Keratinocyte (primary cell): ENCODE results near the gene SMTN. TPM values are rescaled to one million over a fixed set of nuclear protein-coding genes. Genes with fewer than 3 reads are reported as not detected.

Experiments used
- DNase-seq: peaks from one replicate; pipeline ENCODE4 v3.0.0-alpha.2; 2011; ENCODE audit warnings: low read depth, missing footprints, low spot score
- FAIRE-seq: peaks from 2 replicates; lab custom pipeline; 2011; peaks lifted over from hg19 to GRCh38; lab: Jason Lieb, UNC
- H2AFZ ChIP-seq: 2 replicates; pipeline ENCODE4 v1.6.0; 2012; ENCODE audit warnings: low read length, control low read depth, inconsistent platforms; ENCODE audit not compliant: control insufficient read depth
- H3K27ac ChIP-seq: 2 replicates; pipeline ENCODE4 v1.5.1; 2011; ENCODE audit warnings: low read length; ENCODE audit not compliant: control insufficient read depth, insufficient read depth
- H3K27me3 ChIP-seq: 3 replicates; pipeline ENCODE4 v1.6.0; 2011; ENCODE audit warnings: low read length; ENCODE audit not compliant: control insufficient read depth, insufficient read depth; ENCODE audit errors: extremely low read depth
- H3K36me3 ChIP-seq, 2 experiments: 2 replicates in 1 of 2; 3 replicates in 1 of 2; pipeline ENCODE4 v1.5.1; 2011; ENCODE audit warnings: low read length in 2 of 2, mild to moderate bottlenecking in 1 of 2; ENCODE audit not compliant: control insufficient read depth in 2 of 2, insufficient read depth in 2 of 2; ENCODE audit errors: extremely low read depth in 1 of 2
- H3K4me1 ChIP-seq: 3 replicates; pipeline ENCODE4 v1.5.1; 2011; ENCODE audit warnings: low read length; ENCODE audit not compliant: control insufficient read depth, insufficient read depth; ENCODE audit errors: extremely low read depth
- H3K4me2 ChIP-seq: 3 replicates; pipeline ENCODE4 v1.6.0; 2011; ENCODE audit warnings: low read depth, low read length; ENCODE audit not compliant: control insufficient read depth, insufficient read depth; ENCODE audit errors: extremely low read depth
- H3K4me3 ChIP-seq, 3 experiments: fragments of 200-600 bp in 1 of 3; sonication (generic) in 1 of 3; 2 replicates in 2 of 3; 3 replicates in 1 of 3; pipeline ENCODE4 v1.5.1; 2011 to 2016; ENCODE audit warnings: low read length in 3 of 3, mild to moderate bottlenecking in 3 of 3, control low read depth in 2 of 3, inconsistent platforms in 1 of 3, low read depth in 1 of 3, mixed read lengths in 1 of 3, mixed run types in 1 of 3, moderate library complexity in 1 of 3; ENCODE audit not compliant: control insufficient read depth in 2 of 3, insufficient read depth in 2 of 3; ENCODE audit errors: extremely low read depth in 1 of 3
- H3K79me2 ChIP-seq: 2 replicates; pipeline ENCODE4 v1.6.0; 2012; ENCODE audit warnings: low read length; ENCODE audit not compliant: control insufficient read depth, insufficient read depth
- H3K9ac ChIP-seq: 3 replicates; pipeline ENCODE4 v1.6.0; 2011; ENCODE audit warnings: low read length; ENCODE audit not compliant: control insufficient read depth, insufficient read depth; ENCODE audit errors: extremely low read depth
- H3K9me1 ChIP-seq: 3 replicates; pipeline ENCODE4 v1.6.0; 2011; ENCODE audit warnings: low read length; ENCODE audit not compliant: control insufficient read depth, insufficient read depth; ENCODE audit errors: extremely low read depth
- H3K9me3 ChIP-seq: 2 replicates; pipeline ENCODE4 v1.5.1; 2012; ENCODE audit warnings: low read depth, low read length; ENCODE audit not compliant: control insufficient read depth
- H4K20me1 ChIP-seq: 3 replicates; pipeline ENCODE4 v1.6.0; 2011; ENCODE audit warnings: low read length; ENCODE audit not compliant: control insufficient read depth, insufficient read depth; ENCODE audit errors: extremely low read depth
- EZH2 ChIP-seq: IDR thresholded peaks from one replicate; pipeline ENCODE4 v1.6.1; 2012; ENCODE audit warnings: inconsistent platforms, mild to moderate bottlenecking, low read length, moderate library complexity
- dilution Hi-C: fragments of 300-500 bp; cut with MboI; formaldehyde crosslinking; loops from one replicate; pipeline ENCODE4 v1.7.0; 2020; ENCODE audit warnings: low sequenced_read_pairs; ENCODE audit not compliant: extremely low pct_ligation_motif_present
- polyA plus RNA-seq, 5 experiments: library from polyadenylated mRNA; depleted of rRNA in 3 of 5; stranded (reverse) in 3 of 5; stranded (forward) in 1 of 5; unstranded in 1 of 5; fragments of >200 nt; gene quantifications; 1 replicate in 1 of 5; 2 replicates in 3 of 5; 3 replicates in 1 of 5; pipeline versions ENCODE4 v1.2.1 to v1.2.3, GENCODE V29; 2011 to 2012; ENCODE audit warnings: missing spikeins in 2 of 5, low read depth in 1 of 5, low replicate concordance in 1 of 5
- TF ChIP-seq, protein P1 (sequence below), 3 experiments: IDR thresholded peaks in 1 of 3; conservative IDR thresholded peaks in 1 of 3; optimal IDR thresholded peaks in 1 of 3; 2 replicates in 2 of 3; 3 replicates in 1 of 3; pipeline versions ENCODE3 to v1.5.1; 2011; ENCODE audit warnings: low read length in 3 of 3, mild to moderate bottlenecking in 3 of 3, moderate library complexity in 2 of 3, control low read depth in 1 of 3, inconsistent platforms in 1 of 3; ENCODE audit not compliant: insufficient read depth in 2 of 3; ENCODE audit errors: extremely low read depth in 1 of 3

The SMTN gene
- polyA plus RNA-seq, 1 donor (not counting 4 experiments of a cell fraction or from before 2014, with no cell fraction given): 61.2 TPM

DNA sequence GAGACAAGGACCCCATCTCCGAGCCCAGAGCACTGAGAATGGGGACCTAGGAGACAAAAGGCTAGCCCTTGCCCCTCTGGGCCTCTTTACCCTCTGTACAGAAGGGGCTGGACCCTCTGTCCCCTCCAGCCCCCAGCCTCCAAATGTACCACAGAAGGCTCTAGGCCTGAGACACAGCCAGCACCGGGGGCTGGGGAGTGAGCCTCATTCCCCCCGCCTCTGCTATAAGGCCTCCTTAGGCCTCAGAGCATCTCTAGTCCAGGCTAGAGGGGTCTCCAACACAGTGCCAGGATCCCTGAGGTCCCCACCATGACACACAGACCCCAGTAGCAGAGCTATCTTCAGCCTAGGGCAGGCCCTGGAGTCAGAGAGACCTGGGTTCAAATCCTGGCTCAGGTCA, 4.8 kb downstream of the SMTN start:
- H4K20me1 ChIP-seq: peaks cover 39% of the 10 kb centered on the region
- no peaks in the 10 kb centered on the region for H3K27me3 ChIP-seq
- H3K9me1 ChIP-seq: no peaks in the 10 kb centered on the region
- peaks cover 45% of the 10 kb centered on the region for H3K4me1 ChIP-seq
- no peak for TF ChIP-seq EZH2
- TF ChIP-seq, protein P1, sequence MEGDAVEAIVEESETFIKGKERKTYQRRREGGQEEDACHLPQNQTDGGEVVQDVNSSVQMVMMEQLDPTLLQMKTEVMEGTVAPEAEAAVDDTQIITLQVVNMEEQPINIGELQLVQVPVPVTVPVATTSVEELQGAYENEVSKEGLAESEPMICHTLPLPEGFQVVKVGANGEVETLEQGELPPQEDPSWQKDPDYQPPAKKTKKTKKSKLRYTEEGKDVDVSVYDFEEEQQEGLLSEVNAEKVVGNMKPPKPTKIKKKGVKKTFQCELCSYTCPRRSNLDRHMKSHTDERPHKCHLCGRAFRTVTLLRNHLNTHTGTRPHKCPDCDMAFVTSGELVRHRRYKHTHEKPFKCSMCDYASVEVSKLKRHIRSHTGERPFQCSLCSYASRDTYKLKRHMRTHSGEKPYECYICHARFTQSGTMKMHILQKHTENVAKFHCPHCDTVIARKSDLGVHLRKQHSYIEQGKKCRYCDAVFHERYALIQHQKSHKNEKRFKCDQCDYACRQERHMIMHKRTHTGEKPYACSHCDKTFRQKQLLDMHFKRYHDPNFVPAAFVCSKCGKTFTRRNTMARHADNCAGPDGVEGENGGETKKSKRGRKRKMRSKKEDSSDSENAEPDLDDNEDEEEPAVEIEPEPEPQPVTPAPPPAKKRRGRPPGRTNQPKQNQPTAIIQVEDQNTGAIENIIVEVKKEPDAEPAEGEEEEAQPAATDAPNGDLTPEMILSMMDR (optimal IDR thresholded peaks at IDR 0.05 in 1 of 3, IDR thresholded peaks at IDR 0.05 in 1 of 3, conservative IDR thresholded peaks at IDR 0.05 in 1 of 3; ENCODE audit: extremely low read depth in 1 of 3, insufficient read depth in 2 of 3, low read length in 3 of 3): no peak
- FAIRE-seq: no peak
- peak overlapping the region; percentile 34 for H3K9ac ChIP-seq
- H3K4me2 ChIP-seq: peak overlapping the region; percentile 96
- no peak for DNase-seq
- H2AFZ ChIP-seq: no peak overlapping the region
- peak overlapping the region; percentile 63 for H3K27ac ChIP-seq
- dilution Hi-C loops: no loop called here
- no peaks in the 10 kb centered on the region for H3K9me3 ChIP-seq
- H3K79me2 ChIP-seq: peaks cover 88% of the 10 kb centered on the region
- peaks cover 44 to 70% of the 10 kb centered on the region in 2 experiments for H3K36me3 ChIP-seq
- H3K4me3 ChIP-seq: no peak overlapping the region

DNA sequence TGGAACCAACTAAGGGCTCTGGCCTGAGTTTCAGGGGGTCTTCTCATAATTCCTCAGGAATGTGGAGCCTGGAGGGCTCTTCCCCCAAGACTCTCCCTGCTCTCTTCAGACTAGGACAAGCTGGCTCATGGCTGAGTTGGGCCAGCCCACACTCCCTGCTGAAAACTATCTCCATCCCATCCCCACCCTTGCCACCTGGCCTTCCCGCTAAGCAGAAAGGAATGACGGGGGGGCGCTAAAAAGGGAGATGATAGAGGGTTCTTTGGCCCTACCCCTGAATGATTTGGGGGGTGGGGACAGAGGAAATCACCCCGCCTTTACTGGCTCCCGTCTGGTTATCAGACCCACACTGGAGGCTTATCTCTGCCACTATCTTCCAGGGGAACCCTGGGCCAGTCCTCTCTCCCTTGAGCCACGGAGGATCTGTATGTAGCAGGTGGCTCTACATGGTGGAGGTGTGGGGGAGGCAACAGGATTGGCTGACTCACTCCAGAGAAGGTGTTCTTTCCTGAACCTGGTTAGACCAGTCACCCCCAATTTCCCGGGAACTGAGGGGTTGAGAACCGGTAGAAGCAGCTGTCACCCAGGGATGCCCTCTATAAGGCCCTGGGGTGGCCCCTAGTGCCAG, 5.7 kb downstream of the SMTN start:
- Histone ChIP-seq H3K9ac (no peak overlapping the region), H3K79me2 (peaks cover 86% of the 10 kb centered on the region)

More for the DNA sequence above, 5.7 kb downstream of the SMTN start:
- H3K36me3 ChIP-seq: peaks cover 47 to 77% of the 10 kb centered on the region in 2 experiments
- peaks cover 40% of the 10 kb centered on the region for H4K20me1 ChIP-seq
- no peak for FAIRE-seq
- TF ChIP-seq EZH2: no peak
- TF ChIP-seq, protein P1 (optimal IDR thresholded peaks at IDR 0.05 in 1 of 3, IDR thresholded peaks at IDR 0.05 in 1 of 3, conservative IDR thresholded peaks at IDR 0.05 in 1 of 3; ENCODE audit: extremely low read depth in 1 of 3, insufficient read depth in 2 of 3, low read length in 3 of 3): no peak
- peaks cover 45% of the 10 kb centered on the region for H3K4me1 ChIP-seq
- H2AFZ ChIP-seq: no peak overlapping the region
- H3K27ac ChIP-seq: peak overlapping the region; percentile 22
- no peak overlapping the region for H3K4me3 ChIP-seq
- no peaks in the 10 kb centered on the region for H3K9me1 ChIP-seq
- dilution Hi-C loops: no loop called here
- DNase-seq: no peak
- no peaks in the 10 kb centered on the region for H3K27me3 ChIP-seq
- H3K9me3 ChIP-seq: no peaks in the 10 kb centered on the region
- H3K4me2 ChIP-seq: no peak overlapping the region
